SK-N-SH (cell line): Measurements from ENCODE around the gene SLC25A21. TPM values are rescaled to one million over a fixed set of nuclear protein-coding genes. Genes with fewer than 3 reads are reported as not detected.

Experiments used
- CTCF ChIA-PET: fragments of 300-600, 350-600 bp; formaldehyde crosslinking; extraction: SDS; loops from one replicate; lab custom pipeline; 2021; lab: Yijun Ruan, JAX
- POLR2A ChIA-PET: fragments of 350-600 bp; sonication (Branson Sonifier 250); formaldehyde crosslinking; extraction: SDS; loops from one replicate; lab custom pipeline; 2020; ENCODE audit warnings: antibody characterized with exemption, inconsistent platforms; lab: Yijun Ruan, JAX
- DNase-seq: peaks from one replicate; pipeline ENCODE4 v3.0.0; 2012
- H2AFZ ChIP-seq: fragments of 200-600 bp; sonication (generic); 2 replicates; pipeline ENCODE4 v1.8.1; 2016; ENCODE audit warnings: antibody characterized with exemption, mild to moderate bottlenecking, low read depth
- H3F3A ChIP-seq: fragments of 200-600 bp; sonication (generic); replicated peaks from 2 replicates; pipeline ENCODE3; 2016; ENCODE audit warnings: antibody characterized with exemption, mild to moderate bottlenecking; ENCODE audit not compliant: insufficient read depth
- H3K27ac ChIP-seq, 2 experiments: fragments of 200-500 bp in 1 of 2; fragments of 200-600 bp in 1 of 2; sonication (Bioruptor generic) in 1 of 2; sonication (generic), shearing (Covaris generic) in 1 of 2; 2 replicates each; pipeline versions ENCODE4 v1.5.1 to v1.6.1; 2014 to 2016; ENCODE audit warnings: low read depth in 2 of 2, inconsistent platforms in 1 of 2, low read length in 1 of 2, mild to moderate bottlenecking in 1 of 2, mixed read lengths in 1 of 2
- H3K27me3 ChIP-seq: fragments of 200-600 bp; sonication (generic), shearing (Covaris generic); 2 replicates; pipeline ENCODE4 v1.6.1; 2016; ENCODE audit warnings: mixed run types; ENCODE audit not compliant: insufficient read depth
- H3K36me3 ChIP-seq, 2 experiments: fragments of 200-500 bp in 1 of 2; fragments of 200-600 bp in 1 of 2; sonication (Bioruptor generic) in 1 of 2; sonication (generic) in 1 of 2; replicated peaks in 1 of 2; 2 replicates each; pipeline versions ENCODE3 to v1.5.1; 2014 to 2016; ENCODE audit warnings: low read length in 1 of 2, mild to moderate bottlenecking in 1 of 2; ENCODE audit not compliant: insufficient read depth in 2 of 2, control insufficient read depth in 1 of 2
- H3K4me1 ChIP-seq, 2 experiments: fragments of 200-500 bp in 1 of 2; fragments of 200-600 bp in 1 of 2; sonication (Bioruptor generic) in 1 of 2; sonication (generic), shearing (Covaris generic) in 1 of 2; 2 replicates each; pipeline versions ENCODE4 v1.5.1 to v1.6.1; 2014 to 2016; ENCODE audit warnings: low read depth in 1 of 2, low read length in 1 of 2, mixed run types in 1 of 2; ENCODE audit not compliant: insufficient read depth in 2 of 2, control insufficient read depth in 1 of 2
- H3K4me2 ChIP-seq: fragments of 200-600 bp; sonication (generic), shearing (Covaris generic); 2 replicates; pipeline ENCODE4 v1.6.1; 2017; ENCODE audit warnings: mixed run types
- H3K4me3 ChIP-seq, 2 experiments: fragments of 200-500 bp in 1 of 2; fragments of 200-600 bp in 1 of 2; sonication (Bioruptor generic) in 1 of 2; sonication (generic), shearing (Covaris generic) in 1 of 2; 2 replicates each; pipeline versions ENCODE4 v1.5.1 to v1.8.1; 2014 to 2016; ENCODE audit warnings: low read depth in 2 of 2, inconsistent platforms in 1 of 2, low read length in 1 of 2, mild to moderate bottlenecking in 1 of 2, mixed read lengths in 1 of 2, moderate library complexity in 1 of 2
- H3K79me2 ChIP-seq: fragments of 200-600 bp; sonication (generic); 2 replicates; pipeline ENCODE4 v1.8.1; 2017; ENCODE audit warnings: mild to moderate bottlenecking; ENCODE audit not compliant: insufficient read depth
- H3K9ac ChIP-seq: fragments of 200-600 bp; sonication (generic); 2 replicates; pipeline ENCODE4 v1.6.1; 2017; ENCODE audit warnings: mixed run types
- H3K9me2 ChIP-seq: fragments of 200-600 bp; sonication (generic); 2 replicates; pipeline ENCODE4 v1.6.1; 2017; ENCODE audit warnings: mixed run types
- H3K9me3 ChIP-seq: fragments of 200-600 bp; sonication (generic); 2 replicates; pipeline ENCODE4 v1.6.1; 2017; ENCODE audit warnings: mixed run types, mild to moderate bottlenecking, moderate library complexity
- H4K20me1 ChIP-seq: fragments of 200-600 bp; sonication (generic); 2 replicates; pipeline ENCODE4 v1.6.1; 2017; ENCODE audit warnings: mild to moderate bottlenecking, mixed run types; ENCODE audit not compliant: insufficient read depth
- CHD2 ChIP-seq: fragments of 150-350 bp; IDR thresholded peaks from 2 replicates; pipeline ENCODE4 v1.6.1; 2018; ENCODE audit warnings: low read length; ENCODE audit not compliant: partially characterized antibody
- CTCF ChIP-seq: fragments of 200-600 bp; sonication (generic); IDR thresholded peaks from 2 replicates; pipeline ENCODE4 v1.6.1; 2017; ENCODE audit warnings: antibody characterized with exemption, mild to moderate bottlenecking, moderate library complexity
- EP300 ChIP-seq, 2 experiments: IDR thresholded peaks; 2 replicates each; pipeline versions ENCODE4 v1.4.0 to v1.6.1; 2012; ENCODE audit warnings: borderline replicate concordance in 1 of 2, low read depth in 1 of 2, low read length in 1 of 2
- EZH2phosphoT487 ChIP-seq: fragments of 200-600 bp; sonication (generic); IDR thresholded peaks from 2 replicates; pipeline ENCODE4 v1.6.1; 2017; ENCODE audit warnings: low read depth, mixed run types, mild to moderate bottlenecking, antibody characterized with exemption, moderate library complexity, borderline replicate concordance
- IRF3 ChIP-seq: fragments of 150-350 bp; IDR thresholded peaks from 2 replicates; pipeline ENCODE4 v1.6.1; 2016; ENCODE audit warnings: mild to moderate bottlenecking, low read depth, low read length
- JUND ChIP-seq: IDR thresholded peaks from 2 replicates; pipeline ENCODE4 v1.4.0; 2012
- REST ChIP-seq: IDR thresholded peaks from 2 replicates; pipeline ENCODE4 v1.6.1; 2012; ENCODE audit warnings: mild to moderate bottlenecking, low read depth, low read length, moderate library complexity
- RFX5 ChIP-seq: IDR thresholded peaks from 2 replicates; pipeline ENCODE4 v1.6.1; 2012; ENCODE audit warnings: mild to moderate bottlenecking, improper control_type of control experiment, low read length
- SIN3A ChIP-seq: IDR thresholded peaks from 2 replicates; pipeline ENCODE4 v1.6.1; 2012; ENCODE audit warnings: low read depth, mild to moderate bottlenecking, low read length, moderate library complexity, borderline replicate concordance
- TAF1 ChIP-seq: IDR thresholded peaks from 2 replicates; pipeline ENCODE4 v1.6.1; 2012; ENCODE audit warnings: low read depth, mild to moderate bottlenecking, low read length, moderate library complexity, borderline replicate concordance
- TCF12 ChIP-seq: IDR thresholded peaks from 2 replicates; pipeline ENCODE4 v1.4.0; 2012
- TEAD4 ChIP-seq: IDR thresholded peaks from 2 replicates; pipeline ENCODE4 v1.4.0; 2012; ENCODE audit warnings: mild to moderate bottlenecking, borderline replicate concordance; ENCODE audit not compliant: insufficient read depth
- USF1 ChIP-seq: IDR thresholded peaks from 2 replicates; pipeline ENCODE4 v1.4.0; 2012; ENCODE audit warnings: low read depth, borderline replicate concordance
- YY1 ChIP-seq: IDR thresholded peaks from 2 replicates; pipeline ENCODE4 v1.4.0; 2012; ENCODE audit warnings: low read depth, mild to moderate bottlenecking
- ZBTB33 ChIP-seq: IDR thresholded peaks from 2 replicates; pipeline ENCODE4 v1.4.0; 2012; ENCODE audit warnings: low read depth, borderline replicate concordance
- WGBS: methylation state at CpG from one replicate; pipeline ENCODE4 v1.1.6; 2017; ENCODE audit warnings: low lambda C conversion rate; 5-methylcytosine and 5-hydroxymethylcytosine counted together
- polyA plus RNA-seq, 3 experiments: library from polyadenylated mRNA; depleted of rRNA; stranded (reverse); fragments of >200 nt; gene quantifications; 2 replicates each; pipeline ENCODE4 v1.2.3, GENCODE V29; 2012

The SLC25A21 gene
- polyA plus RNA-seq, 1 of the 3 experiments (the other 2 are of a cell fraction): not detected

GRCh38 chr14:37063467-37064240 lies 108.8 kb downstream of the SLC25A21 start:
- Histone ChIP-seq H3K4me3 (no peak overlapping the region), H3K27ac (no peak overlapping the region), H4K20me1 (no peaks in the 10 kb centered on the region), H3K4me1 (no peaks in the 10 kb centered on the region), H3F3A (no peaks in the 10 kb centered on the region), H3K36me3 (no peaks in the 10 kb centered on the region), H3K79me2 (no peaks in the 10 kb centered on the region), H2AFZ (no peak overlapping the region), H3K27me3 (no peaks in the 10 kb centered on the region), H3K4me2 (no peak overlapping the region), H3K9me3 (no peaks in the 10 kb centered on the region), H3K9ac (no peak overlapping the region), H3K9me2 (no peaks in the 10 kb centered on the region)
- 9% methylated on average over 4 of the region's 4 CpGs for WGBS
- CTCF ChIA-PET: no interaction called here
- TF ChIP-seq ZBTB33: no peak
- TF ChIP-seq EP300 (IDR thresholded peaks at IDR 0.05; ENCODE audit: borderline replicate concordance in 1 of 2, low read depth in 1 of 2, low read length in 1 of 2): no peak
- no peak for TF ChIP-seq IRF3
- no peak for TF ChIP-seq CHD2
- no peak for TF ChIP-seq YY1
- TF ChIP-seq REST: no peak
- no peak for TF ChIP-seq USF1
- TF ChIP-seq TAF1: no peak
- TF ChIP-seq CTCF: no peak
- no peak for TF ChIP-seq RFX5
- TF ChIP-seq SIN3A: no peak
- no peak for TF ChIP-seq EZH2phosphoT487
- no peak for TF ChIP-seq JUND
- TF ChIP-seq TCF12: no peak
- TF ChIP-seq TEAD4: no peak
- no peak for DNase-seq
- POLR2A ChIA-PET: no interaction called here
